HepG2 (cell line): ENCODE measurements around the gene HPCAL1. TPM values are rescaled to one million over a fixed set of nuclear protein-coding genes. Genes with fewer than 3 reads are reported as not detected.

Experiments used
- CBFB ChIP-seq: sonication (generic); formaldehyde crosslinking; IDR thresholded peaks from 2 replicates; pipeline ENCODE4 v1.4.0; 2020; ENCODE audit warnings: missing genetic modification reagents
- GATAD1 ChIP-seq: IDR thresholded peaks from 2 replicates; pipeline ENCODE4 v1.6.1; 2016; ENCODE audit warnings: missing genetic modification reagents, missing compliant biosample characterization
- MAF1 ChIP-seq: sonication (generic); formaldehyde crosslinking; IDR thresholded peaks from 2 replicates; pipeline ENCODE4 v1.5.0; 2020; ENCODE audit warnings: missing genetic modification reagents, borderline replicate concordance
- MTA3 ChIP-seq: sonication (generic); formaldehyde crosslinking; IDR thresholded peaks from 2 replicates; pipeline ENCODE4 v1.4.0; 2020; ENCODE audit warnings: missing genetic modification reagents
- NFKBIZ ChIP-seq: IDR thresholded peaks from 2 replicates; pipeline ENCODE4 v1.6.1; 2018; ENCODE audit warnings: missing genetic modification reagents, missing compliant biosample characterization
- PAWR ChIP-seq: sonication (generic); formaldehyde crosslinking; IDR thresholded peaks from 2 replicates; pipeline ENCODE4 v1.4.0; 2020; ENCODE audit warnings: missing genetic modification reagents, mild to moderate bottlenecking, borderline replicate concordance
- PPARG ChIP-seq: conservative IDR thresholded peaks from 2 replicates; pipeline ENCODE4 v1.6.1; 2016; ENCODE audit warnings: missing biosample characterization, missing genetic modification reagents
- SAFB2 ChIP-seq: sonication (generic); formaldehyde crosslinking; IDR thresholded peaks from 2 replicates; pipeline ENCODE4 v1.5.1; 2020; ENCODE audit warnings: missing genetic modification reagents, low read depth, mild to moderate bottlenecking, borderline replicate concordance
- SALL1 ChIP-seq: sonication (generic); formaldehyde crosslinking; IDR thresholded peaks from 2 replicates; pipeline ENCODE4 v1.8.0; 2022; ENCODE audit warnings: mild to moderate bottlenecking, missing genetic modification reagents
- SOX6 ChIP-seq, 2 experiments: fragments of 450-650 bp in 1 of 2; sonication (generic) in 1 of 2; formaldehyde crosslinking in 1 of 2; IDR thresholded peaks; 2 replicates each; pipeline versions ENCODE4 v1.4.0 to v1.6.1; 2017 to 2020; ENCODE audit warnings: antibody characterized with exemption in 1 of 2, mild to moderate bottlenecking in 1 of 2, missing genetic modification reagents in 1 of 2
- SP2 ChIP-seq: sonication (generic); formaldehyde crosslinking; IDR thresholded peaks from 2 replicates; pipeline ENCODE4 v1.5.1; 2020; ENCODE audit warnings: mild to moderate bottlenecking, missing genetic modification reagents
- SYNCRIP ChIP-seq: fragments of 200-400 bp; formaldehyde crosslinking; IDR thresholded peaks from 2 replicates; pipeline ENCODE4 v1.6.1; 2018; ENCODE audit warnings: mild to moderate bottlenecking, low read depth, low read length; ENCODE audit not compliant: insufficient read depth
- TAF15 ChIP-seq: fragments of 200-400 bp; formaldehyde crosslinking; IDR thresholded peaks from one replicate; pipeline ENCODE4 v1.6.1; 2018; ENCODE audit warnings: mild to moderate bottlenecking, low read depth, low read length; ENCODE audit not compliant: poor library complexity, severe bottlenecking
- TMF1 ChIP-seq: sonication (generic); formaldehyde crosslinking; IDR thresholded peaks from 2 replicates; pipeline ENCODE4 v1.8.1; 2022; ENCODE audit warnings: low read depth, missing genetic modification reagents
- ZNF460 ChIP-seq: sonication (generic); formaldehyde crosslinking; IDR thresholded peaks from 2 replicates; pipeline ENCODE4 v1.5.1; 2020; ENCODE audit warnings: missing genetic modification reagents, mild to moderate bottlenecking, borderline replicate concordance
- ZSCAN9 ChIP-seq: IDR thresholded peaks from 2 replicates; pipeline ENCODE4 v1.6.1; 2016; ENCODE audit warnings: borderline replicate concordance
- ZZZ3 ChIP-seq: sonication (generic); formaldehyde crosslinking; IDR thresholded peaks from 2 replicates; pipeline ENCODE4 v1.4.0; 2020; ENCODE audit warnings: missing genetic modification reagents, mild to moderate bottlenecking, borderline replicate concordance
- polyA plus RNA-seq, 8 experiments: library from polyadenylated mRNA; depleted of rRNA in 3 of 8; stranded (reverse) in 7 of 8; unstranded in 1 of 8; fragments of >200 nt; fragmentation: Illumina TruSeq in 4 of 8; extraction: Trizol in 4 of 8; gene quantifications; 2 replicates each; pipeline versions ENCODE4 v1.2.1 to v1.2.3, GENCODE V29; 2011 to 2016; ENCODE audit warnings: low read depth in 4 of 8, missing spikeins in 1 of 8, mixed read lengths in 1 of 8; ENCODE audit not compliant: insufficient read depth in 1 of 8
- total RNA-seq, 5 experiments: library from RNA; depleted of rRNA; stranded (reverse); fragments of >200 nt; fragmentation: Illumina TruSeq; extraction: Trizol; gene quantifications; 2 replicates each; pipeline ENCODE4 v1.2.3, GENCODE V29; 2016; ENCODE audit warnings: low read depth in 1 of 5
- TF ChIP-seq, protein P1 (sequence below): IDR thresholded peaks from 2 replicates; pipeline ENCODE4 v1.6.1; 2016; ENCODE audit warnings: low read depth, control low read depth
- TF ChIP-seq, protein P2 (sequence below), 2 experiments: fragments of 450-650 bp in 1 of 2; sonication (generic) in 1 of 2; formaldehyde crosslinking; IDR thresholded peaks; 2 replicates each; pipeline versions ENCODE4 v1.5.0 to v1.8.0; 2020 to 2022; ENCODE audit warnings: mild to moderate bottlenecking in 1 of 2, missing genetic modification reagents in 1 of 2
- TF ChIP-seq, protein P3 (sequence below): sonication (generic); formaldehyde crosslinking; IDR thresholded peaks from 2 replicates; pipeline ENCODE4 v1.5.0; 2020; ENCODE audit warnings: mild to moderate bottlenecking, missing genetic modification reagents
- TF ChIP-seq, protein P4 (sequence below): sonication (generic); formaldehyde crosslinking; IDR thresholded peaks from 2 replicates; pipeline ENCODE4 v1.4.0; 2020; ENCODE audit warnings: missing genetic modification reagents

The HPCAL1 gene
- total and polyA plus RNA-seq, 2 of the 13 experiments (the other 11 are each of a cell fraction or from before 2014, with no cell fraction given), result 29.5 to 29.9 TPM

DNA sequence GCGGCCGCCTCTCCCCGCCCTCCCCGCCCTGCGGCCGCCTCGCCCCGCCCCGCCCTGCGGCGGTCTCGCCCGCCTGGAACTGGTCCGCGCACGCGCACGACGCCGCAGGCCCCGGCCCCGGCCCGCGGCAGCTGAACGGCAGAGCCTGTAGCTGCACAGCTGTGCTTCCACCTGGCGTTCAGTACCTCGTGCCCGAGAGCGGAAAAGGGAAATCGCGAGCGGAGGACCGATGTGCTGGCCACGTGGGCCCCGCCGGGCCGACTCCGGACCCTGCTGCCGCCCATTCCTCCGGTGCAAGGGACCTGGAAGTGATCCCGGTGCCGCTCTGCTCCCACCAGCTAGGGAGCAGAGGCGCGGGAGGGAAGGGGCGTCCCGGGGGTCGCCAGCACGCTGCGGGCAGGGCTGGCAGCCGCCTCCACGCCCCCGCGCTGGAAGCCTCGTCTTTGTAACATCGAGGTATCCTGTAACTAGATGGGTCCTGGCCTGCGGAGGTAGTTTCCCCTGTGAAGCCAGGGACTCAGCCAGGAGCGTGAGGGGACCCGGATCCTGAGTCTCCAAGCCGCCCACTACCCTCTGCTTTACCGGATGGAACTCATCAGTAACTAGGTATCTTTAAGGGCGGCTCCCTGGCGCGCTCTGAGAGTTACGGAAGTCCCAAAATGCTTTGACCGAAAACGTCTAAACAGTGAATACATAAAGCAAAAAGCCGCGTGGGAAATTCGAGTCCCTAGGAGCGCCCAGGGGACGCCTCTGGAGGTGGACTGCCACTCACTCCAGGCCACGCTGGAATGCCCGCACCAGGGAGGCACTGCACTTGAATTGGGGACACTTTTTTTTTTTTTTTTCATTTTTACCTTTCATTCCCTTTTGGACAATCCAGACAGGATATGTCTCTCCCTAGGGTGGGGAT is 146.1 kb downstream of the HPCAL1 start (continued):
- no peak for TF ChIP-seq MTA3 (CRISPR knock-in tag)
- no peak for TF ChIP-seq SYNCRIP
- no peak; the same call in none of the 2 replicates for TF ChIP-seq MAF1 (CRISPR knock-in tag)
- TF ChIP-seq SP2, result peak; percentile 57
- TF ChIP-seq, protein P1, sequence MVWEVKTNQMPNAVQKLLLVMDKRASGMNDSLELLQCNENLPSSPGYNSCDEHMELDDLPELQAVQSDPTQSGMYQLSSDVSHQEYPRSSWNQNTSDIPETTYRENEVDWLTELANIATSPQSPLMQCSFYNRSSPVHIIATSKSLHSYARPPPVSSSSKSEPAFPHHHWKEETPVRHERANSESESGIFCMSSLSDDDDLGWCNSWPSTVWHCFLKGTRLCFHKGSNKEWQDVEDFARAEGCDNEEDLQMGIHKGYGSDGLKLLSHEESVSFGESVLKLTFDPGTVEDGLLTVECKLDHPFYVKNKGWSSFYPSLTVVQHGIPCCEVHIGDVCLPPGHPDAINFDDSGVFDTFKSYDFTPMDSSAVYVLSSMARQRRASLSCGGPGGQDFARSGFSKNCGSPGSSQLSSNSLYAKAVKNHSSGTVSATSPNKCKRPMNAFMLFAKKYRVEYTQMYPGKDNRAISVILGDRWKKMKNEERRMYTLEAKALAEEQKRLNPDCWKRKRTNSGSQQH, result peak; percentile 97
- TF ChIP-seq CBFB (CRISPR knock-in tag), result peak; percentile 73
- TF ChIP-seq SALL1 (CRISPR knock-in tag), result peak; percentile 99
- TF ChIP-seq, protein P2, sequence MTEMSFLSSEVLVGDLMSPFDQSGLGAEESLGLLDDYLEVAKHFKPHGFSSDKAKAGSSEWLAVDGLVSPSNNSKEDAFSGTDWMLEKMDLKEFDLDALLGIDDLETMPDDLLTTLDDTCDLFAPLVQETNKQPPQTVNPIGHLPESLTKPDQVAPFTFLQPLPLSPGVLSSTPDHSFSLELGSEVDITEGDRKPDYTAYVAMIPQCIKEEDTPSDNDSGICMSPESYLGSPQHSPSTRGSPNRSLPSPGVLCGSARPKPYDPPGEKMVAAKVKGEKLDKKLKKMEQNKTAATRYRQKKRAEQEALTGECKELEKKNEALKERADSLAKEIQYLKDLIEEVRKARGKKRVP (CRISPR knock-in tag; IDR thresholded peaks at IDR 0.05), result peak in 1 of 2 experiments; percentile 84; a peak in 2 of 4 replicates
- peak; percentile 80 for TF ChIP-seq GATAD1 (CRISPR knock-in tag)
- peak; percentile 98 for TF ChIP-seq SAFB2 (CRISPR knock-in tag)
- peak; percentile 81 for TF ChIP-seq PPARG
- no peak for TF ChIP-seq TAF15
- TF ChIP-seq SOX6 (IDR thresholded peaks at IDR 0.05), result no peak
- TF ChIP-seq SOX6 (CRISPR knock-in tag; IDR thresholded peaks at IDR 0.05), result peak; percentile 68
- TF ChIP-seq ZSCAN9 (CRISPR knock-in tag), result peak; percentile 99
- TF ChIP-seq, protein P3, sequence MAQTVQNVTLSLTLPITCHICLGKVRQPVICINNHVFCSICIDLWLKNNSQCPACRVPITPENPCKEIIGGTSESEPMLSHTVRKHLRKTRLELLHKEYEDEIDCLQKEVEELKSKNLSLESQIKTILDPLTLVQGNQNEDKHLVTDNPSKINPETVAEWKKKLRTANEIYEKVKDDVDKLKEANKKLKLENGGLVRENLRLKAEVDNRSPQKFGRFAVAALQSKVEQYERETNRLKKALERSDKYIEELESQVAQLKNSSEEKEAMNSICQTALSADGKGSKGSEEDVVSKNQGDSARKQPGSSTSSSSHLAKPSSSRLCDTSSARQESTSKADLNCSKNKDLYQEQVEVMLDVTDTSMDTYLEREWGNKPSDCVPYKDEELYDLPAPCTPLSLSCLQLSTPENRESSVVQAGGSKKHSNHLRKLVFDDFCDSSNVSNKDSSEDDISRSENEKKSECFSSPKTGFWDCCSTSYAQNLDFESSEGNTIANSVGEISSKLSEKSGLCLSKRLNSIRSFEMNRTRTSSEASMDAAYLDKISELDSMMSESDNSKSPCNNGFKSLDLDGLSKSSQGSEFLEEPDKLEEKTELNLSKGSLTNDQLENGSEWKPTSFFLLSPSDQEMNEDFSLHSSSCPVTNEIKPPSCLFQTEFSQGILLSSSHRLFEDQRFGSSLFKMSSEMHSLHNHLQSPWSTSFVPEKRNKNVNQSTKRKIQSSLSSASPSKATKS (CRISPR knock-in tag), result 0 out of 2 replicates have a peak, but pooled peaks have one; percentile 92
- TF ChIP-seq ZZZ3 (CRISPR knock-in tag), result peak; percentile 90; the same call in 1 of the 2 replicates
- TF ChIP-seq, protein P4, sequence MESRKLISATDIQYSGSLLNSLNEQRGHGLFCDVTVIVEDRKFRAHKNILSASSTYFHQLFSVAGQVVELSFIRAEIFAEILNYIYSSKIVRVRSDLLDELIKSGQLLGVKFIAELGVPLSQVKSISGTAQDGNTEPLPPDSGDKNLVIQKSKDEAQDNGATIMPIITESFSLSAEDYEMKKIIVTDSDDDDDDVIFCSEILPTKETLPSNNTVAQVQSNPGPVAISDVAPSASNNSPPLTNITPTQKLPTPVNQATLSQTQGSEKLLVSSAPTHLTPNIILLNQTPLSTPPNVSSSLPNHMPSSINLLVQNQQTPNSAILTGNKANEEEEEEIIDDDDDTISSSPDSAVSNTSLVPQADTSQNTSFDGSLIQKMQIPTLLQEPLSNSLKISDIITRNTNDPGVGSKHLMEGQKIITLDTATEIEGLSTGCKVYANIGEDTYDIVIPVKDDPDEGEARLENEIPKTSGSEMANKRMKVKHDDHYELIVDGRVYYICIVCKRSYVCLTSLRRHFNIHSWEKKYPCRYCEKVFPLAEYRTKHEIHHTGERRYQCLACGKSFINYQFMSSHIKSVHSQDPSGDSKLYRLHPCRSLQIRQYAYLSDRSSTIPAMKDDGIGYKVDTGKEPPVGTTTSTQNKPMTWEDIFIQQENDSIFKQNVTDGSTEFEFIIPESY (CRISPR knock-in tag), result peak; percentile 71
- peak; percentile 99 for TF ChIP-seq TMF1 (CRISPR knock-in tag)
- 0 out of 2 replicates have a peak, but pooled peaks have one; percentile 88 for TF ChIP-seq PAWR (CRISPR knock-in tag)
- peak; percentile 30; the same call in 1 of the 2 replicates for TF ChIP-seq ZNF460
- peak; percentile 97 for TF ChIP-seq NFKBIZ (CRISPR knock-in tag)
